ENCODE results near the gene NPTN. TPM values are rescaled to one million over a fixed set of nuclear protein-coding genes. Genes with fewer than 3 reads are reported as not detected.

Gene NPTN
- total RNA-seq, 4 donors from 2014 or later: 132 to 171 (median 147) TPM

GRCh38 chr15:73527598-73527997 is 105.6 kb downstream of the NPTN start:
- Histone ChIP-seq H3K4me1 (no peaks in the 10 kb centered on the region), H3K27ac (no peak overlapping the region), H3K9me3 (no peaks in the 10 kb centered on the region), H3K4me3 (no peak overlapping the region), H3K27me3 (no peaks in the 10 kb centered on the region), H3K36me3 (no peaks in the 10 kb centered on the region)
- 96% methylated on average over 2 of the region's 2 CpGs for WGBS
- no peak for DNase-seq (ENCODE audit: low spot score in 2 of 2)
- no peak for TF ChIP-seq EP300 (IDR thresholded peaks at IDR 0.05)
- TF ChIP-seq CTCF (IDR thresholded peaks at IDR 0.05): no peak
- TF ChIP-seq POLR2A (IDR thresholded peaks at IDR 0.05): no peak
- TF ChIP-seq POLR2AphosphoS5 (IDR thresholded peaks at IDR 0.05): no peak

GRCh38 chr15:73524919-73525318 is 108.3 kb downstream of the NPTN start:
- no peak overlapping the region for H3K4me3 ChIP-seq
- DNase-seq (ENCODE audit: low spot score in 2 of 2): no peak
- no peaks in the 10 kb centered on the region for H3K9me3 ChIP-seq
- H3K4me1 ChIP-seq: no peaks in the 10 kb centered on the region
- H3K27me3 ChIP-seq: no peaks in the 10 kb centered on the region
- 86% methylated on average over 1 of the region's 1 CpG for WGBS
- no peak overlapping the region for H3K27ac ChIP-seq
- no peak for TF ChIP-seq CTCF (IDR thresholded peaks at IDR 0.05)
- no peak for TF ChIP-seq EP300 (IDR thresholded peaks at IDR 0.05)
- TF ChIP-seq POLR2A (IDR thresholded peaks at IDR 0.05): no peak
- TF ChIP-seq POLR2AphosphoS5 (IDR thresholded peaks at IDR 0.05): no peak
- H3K36me3 ChIP-seq: no peaks in the 10 kb centered on the region

GRCh38 chr15:73522011-73522410 is 111.2 kb downstream of the NPTN start:
- no peaks in the 10 kb centered on the region for H3K9me3 ChIP-seq
- WGBS: 52% methylated on average over 1 of the region's 1 CpG
- H3K27me3 ChIP-seq: no peaks in the 10 kb centered on the region
- DNase-seq (ENCODE audit: low spot score in 2 of 2): no peak
- no peak overlapping the region for H3K4me3 ChIP-seq
- H3K4me1 ChIP-seq: no peaks in the 10 kb centered on the region
- no peak overlapping the region for H3K27ac ChIP-seq
- H3K36me3 ChIP-seq: no peaks in the 10 kb centered on the region
- TF ChIP-seq CTCF (IDR thresholded peaks at IDR 0.05) (no peak), POLR2AphosphoS5 (IDR thresholded peaks at IDR 0.05) (no peak), POLR2A (IDR thresholded peaks at IDR 0.05) (no peak), EP300 (IDR thresholded peaks at IDR 0.05) (no peak)

GRCh38 chr15:73518876-73519733 is 114.1 kb downstream of the NPTN start:
- 86% methylated on average over 5 of the region's 5 CpGs for WGBS

More at GRCh38 chr15:73518876-73519733, 114.1 kb downstream of the NPTN start:
- Histone ChIP-seq H3K9me3 (no peaks in the 10 kb centered on the region), H3K36me3 (no peaks in the 10 kb centered on the region), H3K4me1 (no peaks in the 10 kb centered on the region), H3K27me3 (no peaks in the 10 kb centered on the region), H3K27ac (no peak overlapping the region), H3K4me3 (no peak overlapping the region)
- TF ChIP-seq EP300 (IDR thresholded peaks at IDR 0.05): no peak
- TF ChIP-seq POLR2A (IDR thresholded peaks at IDR 0.05): no peak
- no peak for TF ChIP-seq CTCF (IDR thresholded peaks at IDR 0.05)
- no peak for TF ChIP-seq POLR2AphosphoS5 (IDR thresholded peaks at IDR 0.05)
- no peak for DNase-seq (ENCODE audit: low spot score in 2 of 2)
